ENCODE measurements around the gene MRPL28.
"Not testable (repeated sequence)": the region's sequence is repeated elsewhere in the genome, so short reads cannot be mapped to it uniquely, and the experiment has no call there.

MRPL28 gene

DNA sequence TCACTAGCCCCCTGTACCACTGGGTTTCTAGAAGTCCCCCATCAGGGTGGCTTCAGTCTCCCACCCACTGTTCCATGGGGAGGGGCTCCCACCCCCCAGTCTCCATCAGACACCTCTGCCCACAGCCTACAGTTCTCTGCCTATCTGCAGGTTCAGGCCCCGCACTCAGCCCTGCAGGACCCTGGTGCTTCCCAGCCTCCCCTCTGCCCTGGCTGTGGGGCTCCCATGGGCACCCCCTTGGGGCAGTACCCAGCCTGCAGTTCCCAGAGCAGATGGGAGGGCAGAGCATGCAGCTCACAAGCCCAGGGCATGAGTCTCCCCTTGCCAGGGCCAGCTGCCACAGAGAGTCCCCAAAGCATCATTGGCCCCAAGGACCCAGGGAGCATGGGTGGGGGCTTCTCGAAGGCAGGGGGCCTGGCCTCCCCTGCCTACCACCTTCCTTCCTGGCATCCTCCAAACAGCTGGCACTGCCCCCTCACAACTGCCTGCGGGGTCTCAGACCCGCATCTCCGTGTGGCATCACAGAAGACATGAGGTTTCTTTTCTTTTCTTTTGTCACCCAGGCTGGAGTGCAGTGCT is 2.8 kb upstream of the MRPL28 start:
- DNase-seq (ENCODE audit: low spot score) = no peak

DNA sequence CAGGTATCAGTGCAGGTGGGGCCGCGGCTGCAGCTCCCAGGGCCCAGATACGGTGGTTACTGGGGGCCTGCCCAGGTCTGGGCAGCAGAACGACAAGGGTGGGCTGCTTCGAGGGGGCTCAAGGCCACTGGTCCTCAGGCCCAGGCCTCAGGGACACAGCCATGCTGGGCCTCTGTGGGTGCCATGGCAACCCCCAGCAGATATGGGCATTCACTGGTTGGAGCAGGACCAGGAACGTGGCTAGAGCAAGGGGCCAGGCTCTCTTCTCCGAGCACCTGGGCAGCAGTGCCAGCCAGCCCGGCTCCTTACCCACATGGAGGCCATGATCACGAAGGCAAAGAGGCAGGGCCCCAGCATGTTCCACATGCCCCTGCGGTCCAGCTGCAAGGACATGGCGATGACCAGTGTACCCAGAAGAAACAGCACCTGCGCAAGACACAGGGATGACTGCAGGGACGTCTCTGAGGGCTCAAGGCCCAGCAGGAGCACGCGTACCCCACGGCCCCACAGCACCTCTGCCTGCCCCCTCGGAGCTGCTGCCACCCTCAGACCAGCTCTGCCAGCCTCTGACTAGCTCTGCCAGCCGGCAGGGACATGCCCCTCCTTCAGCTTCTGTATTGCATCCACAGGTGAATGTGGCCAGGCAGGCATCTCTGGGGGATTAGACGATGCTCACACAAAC is 2.1 kb upstream of the MRPL28 start:
- DNase-seq (ENCODE audit: low spot score) = no peak

DNA sequence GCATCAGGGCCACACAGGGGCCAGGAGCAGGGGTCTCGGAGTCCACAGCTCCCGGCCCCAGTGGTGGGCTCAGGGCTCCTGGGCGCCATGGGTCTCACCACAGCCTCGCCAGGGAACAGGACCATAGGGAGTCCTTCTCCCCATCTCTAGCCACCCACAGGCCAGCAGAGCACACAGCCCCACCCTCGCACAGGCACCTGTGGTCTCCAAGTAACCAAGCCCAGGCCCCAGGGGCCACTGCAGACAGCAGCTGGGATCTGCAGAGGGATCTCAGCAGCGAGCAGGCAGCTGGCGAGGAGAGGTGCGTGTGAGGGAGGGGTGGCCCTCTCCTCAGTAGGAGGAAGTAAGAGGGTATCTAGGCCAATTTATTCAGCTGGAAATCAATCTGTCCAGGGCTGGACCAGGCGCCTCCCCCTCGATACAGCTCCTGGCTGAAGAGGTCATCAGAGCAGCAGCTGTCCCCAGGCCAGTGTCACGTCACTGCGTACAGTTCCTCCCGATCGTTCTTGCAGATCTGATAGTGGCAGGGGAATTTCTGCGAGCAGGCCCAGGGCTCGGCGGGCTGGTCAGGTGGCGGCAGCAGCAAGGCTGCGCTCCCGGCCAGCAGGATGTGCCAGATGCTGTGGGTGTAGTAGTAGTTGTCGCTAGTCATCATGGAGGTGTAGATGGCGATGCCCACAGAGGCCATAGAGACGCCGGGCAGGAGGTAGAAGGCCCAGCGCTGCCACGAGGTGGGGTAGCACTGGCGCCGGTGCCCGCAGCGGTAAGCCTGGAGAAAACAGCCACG is 1.4 kb upstream of the MRPL28 start:
- DNase-seq (ENCODE audit: low spot score) = no peak

DNA sequence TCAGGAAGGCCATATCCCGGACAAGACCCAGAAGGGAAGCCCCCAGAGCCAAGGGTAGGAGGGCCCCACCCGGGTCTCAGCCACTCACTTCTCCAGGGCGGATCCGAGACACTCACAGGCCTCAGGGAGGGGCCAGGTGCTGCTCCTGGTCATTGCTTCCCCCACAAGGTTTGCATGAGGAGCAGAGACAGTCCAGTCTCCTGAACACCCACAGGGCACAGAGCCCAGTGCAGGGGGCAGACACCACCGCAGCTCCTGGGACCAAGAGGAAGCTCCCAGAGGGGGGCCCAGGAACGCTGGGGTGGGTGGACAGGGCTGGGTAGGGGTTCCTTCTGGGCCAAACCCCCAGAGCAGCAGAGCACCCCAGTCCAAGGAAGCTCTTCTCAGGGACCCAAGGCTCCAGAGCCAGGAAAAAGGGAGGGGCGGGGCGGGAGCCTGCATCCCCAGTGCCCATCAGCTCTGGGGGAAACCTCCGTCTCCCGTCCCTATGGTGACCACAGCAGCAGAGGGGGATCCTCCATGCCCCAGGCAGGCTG is 709 bp upstream of the MRPL28 start:
- DNase-seq (ENCODE audit: low spot score) = no peak

DNA sequence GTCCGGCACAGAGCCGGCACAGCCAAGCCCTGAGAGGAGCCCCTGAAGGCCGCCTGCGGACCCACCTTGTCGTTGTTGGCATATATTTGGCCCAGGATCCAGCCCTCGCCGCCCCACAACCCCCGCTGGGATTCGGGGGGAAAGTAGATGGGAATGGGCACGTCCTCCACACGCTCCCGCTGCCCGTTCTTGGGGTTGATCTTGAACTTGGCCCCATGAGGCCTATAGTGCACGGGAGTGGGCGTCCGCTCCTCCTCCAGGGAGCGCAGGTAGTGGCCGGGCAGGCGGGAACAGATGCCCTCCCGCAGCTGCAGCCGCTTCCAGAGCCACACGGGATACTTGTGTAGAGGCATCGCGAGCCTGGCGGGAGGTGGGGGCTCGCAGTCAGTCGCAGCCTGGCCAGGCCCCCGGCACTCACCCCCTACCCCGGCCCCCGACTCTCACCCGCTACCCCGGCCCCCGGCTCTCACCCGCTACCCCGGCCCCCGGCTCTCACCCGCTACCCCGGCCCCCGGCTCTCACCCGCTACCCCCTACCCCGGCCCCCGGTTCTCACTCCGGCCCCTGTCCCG is 387 bp downstream of the MRPL28 start:
- no peak for DNase-seq (ENCODE audit: low spot score)

DNA sequence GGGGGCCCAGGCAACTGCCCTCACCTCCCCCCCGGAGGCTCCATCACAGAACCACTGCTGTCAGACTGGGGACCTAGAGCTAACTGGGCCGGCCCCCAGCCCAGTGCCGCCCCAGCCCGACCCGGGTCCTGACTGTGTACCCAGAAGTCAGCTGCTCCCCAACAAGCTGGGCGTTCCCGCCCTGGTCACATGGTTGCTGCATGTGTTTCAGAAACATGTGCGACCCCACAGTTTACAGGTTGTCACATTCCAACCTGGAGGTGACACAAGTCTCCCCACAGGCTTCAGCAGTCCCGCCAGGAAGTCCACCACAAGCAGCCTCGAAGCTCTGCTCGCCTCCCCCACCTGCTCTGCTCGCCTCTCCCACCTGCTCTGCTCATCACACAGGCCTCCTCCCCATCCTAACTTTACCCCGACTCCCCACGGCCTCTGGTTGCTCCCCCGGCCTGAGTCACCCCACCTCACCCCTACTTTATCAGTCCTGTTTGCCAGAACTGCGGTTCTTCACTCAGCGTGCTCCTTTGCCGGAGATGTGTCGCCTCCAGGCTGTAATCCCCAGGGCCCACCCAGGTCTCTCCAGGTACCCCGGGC is 968 bp downstream of the MRPL28 start:
- DNase-seq (ENCODE audit: low spot score) = no peak

DNA sequence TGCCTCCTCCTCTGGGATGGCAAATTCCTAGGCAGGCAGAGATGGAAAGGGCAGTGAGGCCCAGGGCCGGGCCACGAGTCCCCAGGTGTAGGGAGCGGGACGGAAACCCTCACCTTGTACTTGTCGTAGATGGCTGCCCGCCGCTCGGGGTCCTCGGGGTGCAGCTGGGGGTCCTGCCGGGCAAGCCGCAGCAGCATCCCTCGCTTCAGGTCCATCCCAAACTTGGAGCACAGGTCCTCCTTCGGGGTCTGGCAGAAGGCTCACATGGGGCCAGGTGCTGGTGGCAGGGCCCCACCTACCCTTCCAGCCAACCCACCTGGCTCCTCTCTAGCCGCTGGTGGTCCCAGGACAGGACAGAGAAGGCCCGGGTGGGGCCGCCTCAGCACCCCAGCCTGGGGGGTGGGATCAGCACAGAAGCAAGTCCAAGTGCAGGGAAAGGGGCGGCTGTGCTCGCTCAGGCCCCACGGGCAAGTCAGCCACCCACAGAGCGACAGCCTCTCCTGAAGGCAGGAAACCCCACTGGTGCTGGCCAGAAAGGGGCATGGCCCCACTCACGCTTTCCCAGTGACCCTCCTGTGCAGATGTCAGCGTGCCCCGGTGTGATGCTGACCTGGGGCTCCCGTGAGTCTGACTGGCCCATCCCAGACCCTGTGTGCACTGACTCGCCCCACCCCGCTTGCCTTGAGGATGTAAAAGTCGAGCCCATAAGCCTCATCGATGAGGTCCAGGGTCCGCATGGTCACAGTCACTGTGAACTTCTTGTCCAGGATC is 1.8 kb downstream of the MRPL28 start:
- DNase-seq (ENCODE audit: low spot score) = no peak

DNA sequence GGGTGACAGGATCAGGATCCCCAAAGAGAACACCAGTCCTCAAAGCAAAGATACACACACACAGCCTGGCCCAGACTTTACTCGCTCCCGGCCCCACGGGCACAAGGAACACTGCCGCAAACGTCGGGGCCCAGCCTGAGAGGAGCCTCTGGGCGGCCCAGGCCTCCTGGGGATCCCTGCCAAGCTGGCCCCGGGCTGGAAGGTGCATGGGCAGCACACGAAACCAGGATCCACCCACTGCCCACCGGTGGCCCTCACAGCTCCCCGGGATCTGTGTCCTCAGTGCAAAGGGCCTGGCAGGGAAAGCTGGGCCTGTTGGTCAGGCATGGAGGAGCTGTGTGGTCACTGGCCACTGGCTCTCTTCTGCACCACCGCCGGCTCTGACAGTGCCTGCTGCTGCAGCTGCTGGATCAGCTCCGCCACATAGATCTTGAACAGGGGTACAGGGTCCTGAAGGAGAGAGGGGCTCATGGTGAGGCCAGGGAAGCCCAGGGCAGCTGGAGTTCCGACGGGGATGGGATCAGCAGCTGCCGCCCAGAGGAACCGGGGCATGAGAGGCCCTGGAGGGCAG is 2.9 kb downstream of the MRPL28 start:
- DNase-seq (ENCODE audit: low spot score) = no peak

DNA sequence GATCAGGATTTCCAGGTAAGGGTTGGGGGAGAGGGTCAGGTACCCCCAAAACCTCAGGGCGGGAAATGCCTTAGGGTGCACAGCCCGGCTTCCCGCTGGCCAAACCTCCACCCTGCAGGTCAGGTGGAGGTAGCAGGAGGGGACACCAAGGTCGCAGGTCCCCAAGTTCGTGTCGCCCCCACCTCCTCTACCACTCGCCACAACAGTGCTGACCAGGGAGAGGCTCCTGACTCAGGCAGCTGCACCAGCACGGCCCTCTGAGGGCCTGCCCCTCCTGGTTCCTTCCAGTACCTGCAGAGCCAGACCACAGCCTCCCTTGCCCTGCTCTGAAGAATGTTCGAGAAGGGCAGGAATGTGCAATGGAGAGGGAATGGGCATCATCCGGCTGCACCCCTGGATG is 3.9 kb downstream of the MRPL28 start:
- no peak for DNase-seq (ENCODE audit: low spot score)

DNA sequence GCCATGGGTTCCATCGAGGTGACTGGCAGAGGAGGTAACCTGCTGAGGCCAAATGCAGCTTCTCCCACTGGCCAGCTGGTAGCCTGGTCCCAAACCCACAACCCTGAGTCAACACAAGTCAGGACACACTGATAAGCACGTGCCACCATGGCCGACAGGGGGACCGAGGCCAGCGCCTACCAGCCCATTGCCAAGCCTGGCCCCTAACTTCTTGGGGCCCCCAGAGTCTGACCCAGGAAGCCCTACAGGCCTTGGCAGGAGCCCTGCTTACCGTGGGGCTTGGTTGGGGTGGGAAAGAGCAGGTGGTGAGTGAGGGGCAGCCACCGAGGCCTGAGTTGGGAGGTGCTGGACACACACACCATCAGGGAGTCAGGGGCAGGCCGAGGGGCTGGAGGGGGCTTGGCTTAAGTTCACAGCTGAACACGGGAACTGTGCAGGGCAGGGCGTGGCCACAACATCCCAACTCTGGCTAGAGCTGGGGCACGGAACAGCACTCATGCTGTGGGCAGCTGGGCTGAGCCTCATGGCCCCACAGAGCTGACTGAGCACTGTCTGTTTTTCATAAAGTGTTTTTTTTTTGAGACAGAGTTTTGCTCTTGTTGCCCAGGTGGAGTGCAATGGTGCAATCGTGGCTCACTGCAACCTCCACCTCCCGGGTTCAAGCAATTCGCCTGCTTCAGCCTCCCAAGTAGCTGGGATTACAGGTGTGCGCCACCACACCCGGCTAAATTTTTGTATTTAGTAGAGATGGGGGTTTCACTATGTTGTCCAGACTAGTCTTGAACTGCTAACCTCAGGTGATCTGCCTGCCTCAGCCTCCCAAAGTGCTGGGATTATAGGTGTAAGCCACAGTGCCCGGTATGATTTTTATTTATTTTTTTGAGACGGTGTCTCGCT is 5.5 kb downstream of the MRPL28 start:
- no peak for DNase-seq (ENCODE audit: low spot score)

DNA sequence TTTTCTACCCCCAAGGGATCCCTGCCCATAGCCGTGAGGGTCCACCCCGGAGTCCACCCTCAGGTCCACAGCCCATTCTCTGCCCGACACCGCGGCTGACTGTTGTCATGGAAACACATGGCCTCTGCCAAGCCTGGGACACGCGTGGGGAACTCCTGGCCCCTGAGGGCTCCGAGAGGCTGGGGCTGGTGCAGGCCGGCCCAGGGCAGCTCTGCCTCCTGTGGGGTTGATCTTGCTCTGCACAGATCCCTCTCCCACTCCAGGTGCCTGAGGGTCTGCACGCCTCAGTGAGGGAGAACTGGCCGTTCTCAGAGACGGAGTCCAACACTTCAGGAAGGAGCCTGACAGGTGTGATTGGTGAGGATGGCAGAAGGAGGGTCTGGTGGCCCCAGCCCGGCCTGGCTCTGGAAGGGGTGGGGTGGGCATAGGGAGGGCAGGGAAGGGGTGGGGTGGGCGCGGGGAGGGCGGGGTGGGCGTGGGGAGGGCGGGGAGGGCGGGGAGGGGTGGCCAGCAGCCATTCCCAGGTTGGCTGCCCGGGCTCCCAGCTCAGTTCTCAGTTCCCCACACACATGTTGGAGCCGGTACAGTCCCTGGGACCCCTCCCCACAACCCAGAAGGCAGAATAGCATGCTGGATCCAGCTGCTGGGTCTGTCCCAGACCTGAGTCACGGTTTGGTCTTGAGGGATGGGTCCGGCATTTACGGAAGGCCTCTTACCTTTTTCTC is 6.4 kb downstream of the MRPL28 start:
- no peak for DNase-seq (ENCODE audit: low spot score)

DNA sequence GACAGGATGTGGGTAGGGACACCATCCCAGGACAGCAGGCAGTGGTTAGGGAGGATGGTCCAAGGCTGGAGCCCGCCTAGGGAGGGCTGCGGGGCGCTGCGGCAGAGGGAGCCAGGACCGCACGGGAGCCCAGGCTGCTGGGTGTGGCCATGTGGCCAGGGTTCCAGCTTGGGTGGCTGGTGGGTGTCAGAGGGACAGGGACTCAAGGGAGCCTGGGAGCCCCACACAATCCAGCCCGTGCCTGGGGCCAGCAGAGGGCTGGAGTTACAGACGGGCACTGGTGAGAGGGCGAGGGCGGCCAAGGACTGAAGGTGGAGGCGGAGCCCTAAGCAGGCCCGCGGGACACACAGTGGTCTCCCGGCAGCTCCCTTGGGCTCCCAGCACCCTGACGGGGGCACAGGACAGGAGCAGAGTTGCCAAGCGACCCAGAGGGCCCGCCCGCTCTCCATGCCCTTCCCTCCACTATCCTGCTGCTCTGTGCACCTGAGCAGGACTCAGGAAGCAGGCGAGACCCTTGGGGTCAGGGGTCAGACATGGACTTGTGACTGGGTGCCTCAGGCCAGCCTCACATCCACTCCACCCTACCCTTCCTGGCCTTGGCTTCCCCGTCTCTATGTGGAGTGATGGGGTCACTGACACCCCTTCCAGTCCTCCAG is 7.1 kb downstream of the MRPL28 start:
- no peak for DNase-seq (ENCODE audit: low spot score)

DNA sequence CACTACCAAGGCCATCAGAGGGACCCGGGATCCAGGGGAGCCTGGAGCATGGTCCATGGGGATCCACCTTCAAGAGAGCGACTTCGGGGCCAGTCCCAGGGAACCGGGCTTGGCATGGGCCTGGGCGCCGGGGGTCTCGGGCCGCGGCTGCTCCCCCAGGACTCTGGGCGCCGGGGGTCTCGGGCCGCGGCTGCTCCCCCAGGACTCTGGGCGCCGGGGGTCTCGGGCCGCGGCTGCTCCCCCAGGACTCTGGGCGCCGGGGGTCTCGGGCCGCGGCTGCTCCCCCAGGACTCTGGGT is 7.7 kb downstream of the MRPL28 start:
- DNase-seq (ENCODE audit: low spot score) = not testable (repeated sequence)

DNA sequence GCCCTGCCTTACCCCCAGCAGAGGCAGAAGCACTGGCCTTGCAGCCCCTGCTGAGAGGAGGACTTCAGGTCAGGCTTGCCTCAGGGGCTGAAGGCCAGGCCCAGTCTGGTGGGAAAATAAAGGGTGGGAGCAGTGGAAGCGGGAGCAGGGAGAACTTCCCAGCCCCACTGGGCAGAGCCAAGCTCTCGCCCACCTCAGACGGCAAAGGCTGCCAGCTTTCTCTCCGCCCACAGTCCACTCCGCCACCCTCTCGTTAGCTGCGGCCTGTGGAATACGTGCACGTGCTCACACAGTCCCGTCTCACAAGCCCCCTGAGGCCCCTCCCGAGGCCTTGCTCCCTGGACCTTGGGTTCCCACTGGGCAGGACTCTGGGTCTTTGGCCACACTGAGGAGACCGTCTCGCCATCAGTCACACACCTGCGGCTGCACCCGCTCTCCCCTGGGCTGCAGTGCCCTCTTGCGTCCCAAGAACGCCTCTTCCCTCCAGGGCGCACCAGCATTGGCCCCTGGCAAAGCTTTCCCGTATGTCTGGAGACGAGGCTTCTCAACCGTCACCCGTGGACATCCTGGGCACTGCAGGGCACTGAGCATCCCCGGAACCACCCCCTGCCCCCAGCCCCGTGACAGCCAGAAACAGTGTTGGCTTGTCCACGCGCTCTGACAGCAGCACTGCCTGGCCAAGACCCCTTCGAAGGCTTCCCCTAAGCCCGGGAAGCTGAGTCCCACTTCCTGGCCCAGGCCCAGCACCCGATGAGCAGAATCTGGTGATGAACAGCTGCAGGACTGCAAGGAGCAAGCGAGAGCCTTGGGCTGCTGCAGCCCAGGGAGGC is 8.3 kb downstream of the MRPL28 start:
- no peak for DNase-seq (ENCODE audit: low spot score)

DNA sequence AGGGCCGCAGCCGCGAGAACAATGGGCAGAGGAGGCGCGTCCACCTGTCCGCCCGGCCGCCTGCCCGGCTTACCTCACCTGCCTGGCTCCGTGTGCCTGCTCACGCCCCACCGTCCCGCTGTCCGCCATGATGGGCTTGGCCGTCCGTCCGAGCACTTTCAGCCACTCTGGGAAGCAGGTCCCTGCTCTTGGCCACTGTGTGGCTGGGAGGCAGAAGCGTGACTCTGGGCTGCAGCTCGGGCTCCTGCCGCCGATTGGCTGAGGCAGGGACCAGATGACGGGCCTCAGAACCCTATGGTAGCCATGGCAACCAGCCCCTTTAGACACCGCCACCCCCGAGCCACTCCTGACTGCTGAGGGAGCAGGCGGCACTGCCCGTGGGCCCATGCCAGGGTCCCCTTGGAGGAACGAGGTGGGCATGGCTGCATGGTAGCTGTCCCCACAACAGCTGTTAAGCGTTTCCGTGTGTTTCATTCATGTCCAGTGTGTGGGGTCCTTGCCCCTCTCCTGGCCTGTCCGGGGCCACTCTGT is 8.9 kb downstream of the MRPL28 start:
- no peak for DNase-seq (ENCODE audit: low spot score)

DNA sequence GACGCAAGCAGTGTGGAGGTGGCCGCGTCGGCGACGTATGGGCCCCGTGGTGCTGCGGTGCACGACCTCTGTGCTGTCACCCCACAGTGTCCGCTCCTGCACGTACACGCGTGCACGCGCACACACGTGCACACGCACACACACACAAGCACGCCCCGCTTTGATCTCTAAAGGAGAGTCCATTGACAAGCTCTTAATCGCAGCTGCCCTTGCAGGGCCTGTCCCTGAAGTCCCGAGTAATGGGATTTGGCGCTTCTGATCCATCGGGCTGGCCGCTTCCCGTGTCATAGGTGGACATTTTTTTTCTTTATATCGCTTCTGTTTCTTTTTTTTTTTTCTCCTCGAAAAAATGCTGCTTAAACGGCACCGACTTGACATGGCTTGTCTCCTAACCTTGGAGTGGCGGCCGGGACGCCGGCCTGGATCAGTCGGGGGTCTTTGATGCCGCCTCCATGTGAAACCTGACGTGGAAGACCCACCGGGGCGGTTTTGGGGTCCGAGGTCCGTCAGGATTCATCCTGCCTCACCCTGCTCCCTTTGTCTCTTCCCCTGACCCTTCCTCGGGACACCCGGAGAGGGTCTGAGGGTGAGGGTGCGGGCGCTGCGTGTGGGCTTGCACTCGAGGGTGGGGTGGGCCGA is 9.5 kb downstream of the MRPL28 start:
- DNase-seq (ENCODE audit: low spot score) = no peak

DNA sequence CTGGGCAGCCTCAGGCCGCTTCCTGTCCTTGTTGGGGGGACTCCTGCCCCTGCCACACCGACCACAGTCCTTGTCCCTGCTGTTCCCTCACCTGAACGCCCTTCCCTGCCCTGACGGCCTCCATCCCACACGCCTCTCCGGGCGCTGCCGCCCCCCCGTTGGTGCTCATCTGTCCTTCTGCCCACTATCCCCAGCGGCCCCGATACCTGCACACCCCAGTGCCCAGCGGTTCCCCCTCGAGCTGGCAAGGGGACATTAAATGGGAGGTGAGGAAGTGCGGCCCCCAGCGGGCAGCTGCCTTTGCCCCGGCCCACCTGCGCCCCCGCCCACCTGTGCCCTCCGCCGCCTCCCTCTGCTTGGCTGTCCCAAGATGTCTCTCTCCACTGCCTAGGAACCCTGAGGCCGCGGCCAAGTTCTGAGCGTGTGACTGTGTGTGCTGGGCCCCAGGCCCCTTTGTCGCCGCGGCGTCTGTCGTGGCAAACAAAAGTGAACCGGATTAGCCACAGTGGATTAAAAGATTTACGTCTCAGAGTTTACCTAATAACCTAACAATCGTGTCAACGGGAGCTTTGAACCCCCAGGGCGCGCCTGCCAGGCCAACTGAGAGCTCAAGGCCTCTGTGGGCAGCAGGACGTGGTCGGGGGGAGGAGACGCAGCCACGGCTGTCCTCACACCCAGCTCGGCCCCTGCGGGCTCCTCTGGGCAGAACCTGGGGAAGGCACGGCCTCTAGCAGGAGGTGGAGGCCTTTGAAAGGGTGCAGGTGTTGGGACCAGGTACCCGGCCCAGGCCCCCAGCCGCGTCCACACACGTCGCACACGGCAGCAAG is 10.3 kb downstream of the MRPL28 start:
- DNase-seq (ENCODE audit: low spot score) = no peak

Measured in left forelimb (tissue), 1 donor.